PFSK-1 (cell line): ENCODE measurements around the gene RASAL2.

ENCODE experiments used
- FOXP2 ChIP-seq: optimal IDR thresholded peaks from 2 replicates; pipeline ENCODE3; 2011; ENCODE audit warnings: borderline replicate concordance, control low read depth, inconsistent platforms; ENCODE audit not compliant: insufficient read depth; ENCODE audit errors: extremely low read length, extremely low read depth
- POLR2AphosphoS5 ChIP-seq: IDR thresholded peaks from 2 replicates; pipeline ENCODE4 v1.6.1; 2012; ENCODE audit warnings: low read depth, mild to moderate bottlenecking, control low read depth, low read length, moderate library complexity
- REST ChIP-seq, 2 experiments: IDR thresholded peaks; 2 replicates each; pipeline versions ENCODE4 v1.6.1 to v1.8.0; 2011 to 2012; ENCODE audit warnings: low read depth in 2 of 2, low read length in 2 of 2, control low read depth in 1 of 2, inconsistent platforms in 1 of 2, mild to moderate bottlenecking in 1 of 2, moderate library complexity in 1 of 2; ENCODE audit not compliant: insufficient read depth in 1 of 2
- SIN3A ChIP-seq: IDR thresholded peaks from 2 replicates; pipeline ENCODE4 v1.6.1; 2012; ENCODE audit warnings: mild to moderate bottlenecking, low read length, moderate library complexity, borderline replicate concordance; ENCODE audit not compliant: insufficient read depth
- TAF1 ChIP-seq: IDR thresholded peaks from 2 replicates; pipeline ENCODE4 v1.6.1; 2012; ENCODE audit warnings: low read length, control low read depth, borderline replicate concordance; ENCODE audit not compliant: insufficient read depth

Gene RASAL2

GRCh38 chr1:178291166-178291565 is 197.3 kb downstream of the RASAL2 start:
- TF ChIP-seq FOXP2 (no peak), POLR2AphosphoS5 (no peak), TAF1 (no peak), REST (IDR thresholded peaks at IDR 0.05; ENCODE audit: insufficient read depth in 1 of 2, low read depth in 2 of 2, low read length in 2 of 2) (no peak), SIN3A (no peak)

- no peak for TF ChIP-seq REST (IDR thresholded peaks at IDR 0.05; ENCODE audit: insufficient read depth in 1 of 2, low read depth in 2 of 2, low read length in 2 of 2)
- TF ChIP-seq SIN3A: no peak
- TF ChIP-seq FOXP2: no peak
- no peak for TF ChIP-seq POLR2AphosphoS5
- no peak for TF ChIP-seq TAF1
Measured at GRCh38 chr1:178294654-178295053, 200.8 kb downstream of the RASAL2 start.

- no peak for TF ChIP-seq TAF1
- no peak for TF ChIP-seq FOXP2
- TF ChIP-seq SIN3A: no peak
- no peak for TF ChIP-seq REST (IDR thresholded peaks at IDR 0.05; ENCODE audit: insufficient read depth in 1 of 2, low read depth in 2 of 2, low read length in 2 of 2)
- no peak for TF ChIP-seq POLR2AphosphoS5
Measured at GRCh38 chr1:178300352-178300699, 206.4 kb downstream of the RASAL2 start.

- TF ChIP-seq POLR2AphosphoS5: no peak
- TF ChIP-seq TAF1: no peak
- no peak for TF ChIP-seq REST (IDR thresholded peaks at IDR 0.05; ENCODE audit: insufficient read depth in 1 of 2, low read depth in 2 of 2, low read length in 2 of 2)
- TF ChIP-seq SIN3A: no peak
- no peak for TF ChIP-seq FOXP2
Measured at GRCh38 chr1:178301141-178301540, 207.2 kb downstream of the RASAL2 start.

GRCh38 chr1:178307264-178307663 is 213.4 kb downstream of the RASAL2 start:
- TF ChIP-seq REST (IDR thresholded peaks at IDR 0.05; ENCODE audit: insufficient read depth in 1 of 2, low read depth in 2 of 2, low read length in 2 of 2) (no peak), TAF1 (no peak), POLR2AphosphoS5 (no peak), SIN3A (no peak)
